H1 (cell line): ENCODE data around the gene ARHGAP32. TPM values are rescaled to one million over a fixed set of nuclear protein-coding genes. Genes with fewer than 3 reads are reported as not detected.

Source experiments
- CHD1 ChIP-seq: IDR thresholded peaks from 2 replicates; pipeline ENCODE4 v1.6.1; 2012; ENCODE audit warnings: low read depth, low read length, improper control_type of control experiment
- CHD2 ChIP-seq: IDR thresholded peaks from 2 replicates; pipeline ENCODE4 v1.6.1; 2012; ENCODE audit warnings: low read length, improper control_type of control experiment
- POLR2AphosphoS5 ChIP-seq: IDR thresholded peaks from 2 replicates; pipeline ENCODE4 v1.6.1; 2011; ENCODE audit warnings: low read depth, low read length
- SIN3A ChIP-seq, 2 experiments: IDR thresholded peaks in 1 of 2; conservative IDR thresholded peaks in 1 of 2; 2 replicates each; pipeline ENCODE4 v1.6.1; 2011 to 2012; ENCODE audit warnings: low read length in 2 of 2, improper control_type of control experiment in 1 of 2, low read depth in 1 of 2, mild to moderate bottlenecking in 1 of 2
- polyA plus RNA-seq, 7 experiments: library from polyadenylated mRNA; depleted of rRNA in 3 of 7; stranded (reverse) in 5 of 7; unstranded in 2 of 7; fragments of >200 nt in 5 of 7; fragments of 200-250 nt in 2 of 7; gene quantifications; 1 replicate in 5 of 7; 2 replicates in 1 of 7; 4 replicates in 1 of 7; pipeline versions ENCODE4 v1.2.1 to v1.2.3, GENCODE V29; 2011 to 2013; ENCODE audit warnings: missing spikeins in 2 of 7, mixed read lengths in 2 of 7
- total RNA-seq: library from RNA; stranded (reverse); fragmentation: NEBNext Ultra II Directional; extraction: Animal tissue kit (Norgen Biotek cat#: 25700); gene quantifications from 2 replicates; pipeline ENCODE4 v1.2.1, GENCODE V29; 2021

ARHGAP32 gene
- total and polyA plus RNA-seq, 2 of the 8 experiments (the other 6 are each of a cell fraction or from before 2014, with no cell fraction given): 13.7 to 30.0 TPM

DNA sequence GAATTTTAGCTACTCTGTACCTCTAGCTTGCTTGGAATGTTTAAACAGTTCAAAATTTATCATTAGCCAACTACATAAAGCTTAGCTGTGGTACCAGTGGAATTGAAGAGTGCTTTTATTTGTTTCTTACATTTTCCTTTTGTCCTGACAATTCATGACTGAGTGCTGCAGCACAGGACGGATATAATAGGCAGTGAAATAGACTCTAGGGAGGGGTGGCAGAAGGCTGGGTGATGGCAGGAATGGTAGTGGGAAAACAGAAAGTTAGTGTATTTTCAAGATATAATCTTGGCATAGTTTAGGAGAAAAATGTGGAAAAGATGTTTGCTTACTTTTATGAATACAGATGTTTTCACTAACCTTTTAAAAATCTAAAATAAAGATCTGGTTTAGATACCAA is 31.1 kb upstream of the ARHGAP32 start (continued):
- TF ChIP-seq CHD2 (no peak), CHD1 (no peak), POLR2AphosphoS5 (no peak), SIN3A (conservative IDR thresholded peaks at IDR 0.05 in 1 of 2, IDR thresholded peaks at IDR 0.05 in 1 of 2; ENCODE audit: low read depth in 1 of 2, low read length in 2 of 2) (no peak)
- TF ChIP-seq, all 59 proteins: peak for 0
